Body of pancreas (tissue), 4 donors: ENCODE results near the gene TIE1. TPM values are rescaled to one million over a fixed set of nuclear protein-coding genes. Genes with fewer than 3 reads are reported as not detected.

Source experiments
- ATAC-seq: fragments of 150-250 bp; one replicate; pipeline ENCODE4 v1.9.1; 2016
- DNase-seq, 4 donors: peaks; one replicate each; pipeline ENCODE4 v3.0.0-alpha.2; 2019
- H3K27ac ChIP-seq, 4 donors: fragments of 200-600 bp; sonication (generic); 1 replicate in 3 of 4; 2 replicates in 1 of 4; pipeline versions ENCODE4 v1.5.1 to v1.6.1; 2016 to 2019; ENCODE audit warnings: mild to moderate bottlenecking in 1 of 4, mixed read lengths in 1 of 4, moderate library complexity in 1 of 4
- H3K27me3 ChIP-seq, 2 donors: fragments of 200-600 bp; sonication (generic); one replicate each; pipeline ENCODE4 v1.6.0; 2016; ENCODE audit warnings: mild to moderate bottlenecking in 1 of 2
- H3K36me3 ChIP-seq, 2 donors: fragments of 200-600 bp; sonication (generic); replicated peaks in 1 of 2; 2 replicates each; pipeline ENCODE4 v1.5.1; 2016; ENCODE audit warnings: low read depth in 2 of 2; ENCODE audit not compliant: insufficient read depth in 1 of 2
- H3K4me1 ChIP-seq: fragments of 200-600 bp; sonication (generic); one replicate; pipeline ENCODE4 v1.6.0; 2016
- H3K4me3 ChIP-seq, 2 donors: fragments of 200-600 bp; sonication (generic); 1 replicate in 1 of 2; 2 replicates in 1 of 2; pipeline ENCODE4 v1.5.1; 2016 to 2019
- H3K9me3 ChIP-seq, 3 donors: fragments of 200-600 bp; sonication (generic); 1 replicate in 2 of 3; 2 replicates in 1 of 3; pipeline ENCODE4 v1.5.1; 2016
- CTCF ChIP-seq, 7 experiments: fragments of 450-650 bp in 4 of 7; fragments of 200-600 bp in 3 of 7; sonication (generic) in 3 of 7; IDR thresholded peaks; one replicate each; pipeline ENCODE4 v1.5.1; 2016 to 2019; ENCODE audit warnings: antibody characterized with exemption in 7 of 7
- POLR2A ChIP-seq, 3 donors: fragments of 450-650 bp; IDR thresholded peaks; one replicate each; pipeline ENCODE4 v1.6.1; 2016; ENCODE audit warnings: antibody characterized with exemption in 3 of 3, mild to moderate bottlenecking in 2 of 3
- WGBS, 2 donors: methylation state at CpG; one replicate each; pipeline ENCODE4 v1.1.5; 2017; 5-methylcytosine and 5-hydroxymethylcytosine counted together
- intact Hi-C: fragments of 100-400 bp; cut with DNase I; formaldehyde crosslinking; loops from one replicate; pipeline ENCODE4 v1.15.1; 2023
- total RNA-seq, 2 donors: library from RNA; depleted of rRNA; stranded (reverse); fragments of >200 nt; gene quantifications; one replicate each; pipeline ENCODE4 v1.1.0, GENCODE V29; 2016

TIE1 gene
- total RNA-seq, 2 donors from 2014 or later: 12.2 to 14.0 TPM

- TF ChIP-seq CTCF (IDR thresholded peaks at IDR 0.05) (no peak), POLR2A (IDR thresholded peaks at IDR 0.05) (no peak)
- no peaks in the 10 kb centered on the region for H3K9me3 ChIP-seq
- H3K36me3 ChIP-seq: no peaks in the 10 kb centered on the region
- 86 to 90% methylated on average over 4 of the region's 4 CpGs for WGBS, 2 donors
- no peak overlapping the region for H3K4me3 ChIP-seq
- ATAC-seq (no peak), DNase-seq (no peak)
- intact Hi-C loops: no loop called here
- H3K27ac ChIP-seq: no peak overlapping the region
- no peaks in the 10 kb centered on the region for H3K4me1 ChIP-seq
- no peaks in the 10 kb centered on the region for H3K27me3 ChIP-seq
Observed at GRCh38 chr1:43318831-43319230, 18.0 kb downstream of the TIE1 start.

GRCh38 chr1:43319288-43319687 is 18.5 kb downstream of the TIE1 start:
- 90 to 100% methylated on average over 5 of the region's 5 CpGs for WGBS, 2 donors
- H3K36me3 ChIP-seq: no peaks in the 10 kb centered on the region
- no peak overlapping the region for H3K4me3 ChIP-seq
- DNase-seq (no peak), ATAC-seq (no peak)
- TF ChIP-seq POLR2A (IDR thresholded peaks at IDR 0.05) (no peak), CTCF (IDR thresholded peaks at IDR 0.05) (no peak)
- H3K4me1 ChIP-seq: no peaks in the 10 kb centered on the region
- H3K27me3 ChIP-seq: no peaks in the 10 kb centered on the region
- H3K9me3 ChIP-seq: no peaks in the 10 kb centered on the region
- intact Hi-C loops: no loop called here
- no peak overlapping the region for H3K27ac ChIP-seq

GRCh38 chr1:43319766-43320165 is 19.0 kb downstream of the TIE1 start:
- ATAC-seq: no peak
- Histone ChIP-seq H3K9me3 (no peaks in the 10 kb centered on the region), H3K36me3 (no peaks in the 10 kb centered on the region), H3K4me3 (no peak overlapping the region), H3K27me3 (no peaks in the 10 kb centered on the region), H3K27ac (no peak overlapping the region), H3K4me1 (no peaks in the 10 kb centered on the region)
- DNase-seq: no peak
- TF ChIP-seq CTCF (IDR thresholded peaks at IDR 0.05) (no peak), POLR2A (IDR thresholded peaks at IDR 0.05) (no peak)
- 93 to 97% methylated on average over 2 to 3 of the region's 3 CpGs for WGBS, 2 donors
- intact Hi-C loops: no loop called here

GRCh38 chr1:43321331-43321891 is 20.6 kb downstream of the TIE1 start:
- Histone ChIP-seq H3K36me3 (no peaks in the 10 kb centered on the region), H3K9me3 (no peaks in the 10 kb centered on the region), H3K27me3 (no peaks in the 10 kb centered on the region), H3K4me1 (no peaks in the 10 kb centered on the region), H3K4me3 (no peak overlapping the region), H3K27ac (no peak overlapping the region)
- WGBS, 2 donors: 96 to 97% methylated on average over 12 to 16 of the region's 16 CpGs
- TF ChIP-seq CTCF (IDR thresholded peaks at IDR 0.05): no peak
- TF ChIP-seq POLR2A (IDR thresholded peaks at IDR 0.05): no peak
- intact Hi-C loops: no loop called here
- ATAC-seq (no peak), DNase-seq (no peak)

- intact Hi-C loops: no loop called here
- H3K9me3 ChIP-seq: no peaks in the 10 kb centered on the region
- no peak overlapping the region for H3K27ac ChIP-seq
- H3K27me3 ChIP-seq: no peaks in the 10 kb centered on the region
- DNase-seq: no peak
- H3K4me1 ChIP-seq: no peaks in the 10 kb centered on the region
- TF ChIP-seq CTCF (IDR thresholded peaks at IDR 0.05) (no peak), POLR2A (IDR thresholded peaks at IDR 0.05) (no peak)
- no peaks in the 10 kb centered on the region for H3K36me3 ChIP-seq
- no peak for ATAC-seq
- 89 to 93% methylated on average over 5 of the region's 5 CpGs for WGBS, 2 donors
- H3K4me3 ChIP-seq: no peak overlapping the region
Observed at GRCh38 chr1:43322506-43322905, 21.7 kb downstream of the TIE1 start.
